NCI-H1930 (cell line): Measurements from ENCODE around the gene MED9.
A peak's percentile ranks its signal among the peaks of the same experiment; 100 is the strongest.
"Not testable (repeated sequence)": the region's sequence is repeated elsewhere in the genome, so short reads cannot be mapped to it uniquely, and the experiment has no call there.

Source experiments
- DNase-seq, 2 experiments: peaks; one replicate each; lab custom pipeline; 2025; lab: John Stamatoyannopoulos, UW

Gene MED9

GRCh38 chr17:17455173-17455572 lies 21.6 kb upstream of the MED9 start:
- no peak for DNase-seq

- no peak for DNase-seq
Observed at GRCh38 chr17:17456251-17456650, 20.5 kb upstream of the MED9 start.

- DNase-seq: no peak
Observed at GRCh38 chr17:17457680-17458079, 19.1 kb upstream of the MED9 start.

GRCh38 chr17:17460038-17460437 lies 16.8 kb upstream of the MED9 start:
- no peak for DNase-seq

- DNase-seq: no peak
Observed at GRCh38 chr17:17462048-17462824, 14.6 kb upstream of the MED9 start.

- no peak for DNase-seq
Observed at GRCh38 chr17:17463821-17464220, 13.0 kb upstream of the MED9 start.

- not testable (repeated sequence) for DNase-seq
Observed at GRCh38 chr17:17465878-17466277, 10.9 kb upstream of the MED9 start.

GRCh38 chr17:17466511-17466910 lies 10.3 kb upstream of the MED9 start:
- no peak for DNase-seq

GRCh38 chr17:17467016-17467415 lies 9.8 kb upstream of the MED9 start:
- DNase-seq: no peak

- no peak for DNase-seq
Observed at GRCh38 chr17:17467720-17468119, 9.1 kb upstream of the MED9 start.

GRCh38 chr17:17468217-17469010 lies 8.4 kb upstream of the MED9 start:
- no peak for DNase-seq

GRCh38 chr17:17469358-17469757 lies 7.4 kb upstream of the MED9 start:
- no peak for DNase-seq

GRCh38 chr17:17469996-17470395 lies 6.8 kb upstream of the MED9 start:
- no peak for DNase-seq

- peak in 1 of 2 experiments; percentile 24 for DNase-seq
Observed at GRCh38 chr17:17472333-17472920, 4.4 kb upstream of the MED9 start.

- DNase-seq: no peak
Observed at GRCh38 chr17:17474341-17474740, 2.5 kb upstream of the MED9 start.

- DNase-seq: no peak
Observed at GRCh38 chr17:17479209-17479608, 2.4 kb downstream of the MED9 start.

- no peak for DNase-seq
Observed at GRCh38 chr17:17480593-17481148, 3.9 kb downstream of the MED9 start.

- DNase-seq: no peak
Observed at GRCh38 chr17:17481860-17482259, 5.1 kb downstream of the MED9 start.

GRCh38 chr17:17484451-17484899 lies 7.7 kb downstream of the MED9 start:
- no peak for DNase-seq

- DNase-seq: no peak
Observed at GRCh38 chr17:17485420-17485819, 8.6 kb downstream of the MED9 start.

GRCh38 chr17:17486416-17486815 lies 9.6 kb downstream of the MED9 start:
- DNase-seq: not testable (repeated sequence)

GRCh38 chr17:17487998-17488397 lies 11.2 kb downstream of the MED9 start:
- DNase-seq: no peak
